ENCODE results near the gene PAFAH1B2. TPM values are rescaled to one million over a fixed set of nuclear protein-coding genes. Genes with fewer than 3 reads are reported as not detected.

PAFAH1B2 gene
- total and polyA plus RNA-seq, 10 donors = 14.3 to 80.4 (median 63.7) TPM

GRCh38 chr11:117187799-117188481 lies 43.9 kb downstream of the PAFAH1B2 start:
- Histone ChIP-seq H3K36me3 (peaks cover 2 to 98% (median 56%) of the 10 kb centered on the region in 6 donors), H3K27me3 (replicated peaks in 1 of 7) (no peaks in the 10 kb centered on the region), H3K27ac (peak overlapping the region in 6 of 8 donors; percentile 43 to 88 (median 80)), H3K9me3 (no peaks in the 10 kb centered on the region), H3K4me1 (peaks cover 0 to 76% (median 37%) of the 10 kb centered on the region in 6 donors), H3K4me3 (no peak overlapping the region)
- no peak for TF ChIP-seq CTCF (IDR thresholded peaks at IDR 0.05 in 8 of 11, conservative IDR thresholded peaks at IDR 0.05 in 3 of 11)
- TF ChIP-seq POLR2AphosphoS5 (IDR thresholded peaks at IDR 0.05) = peak in 1 of 3 donors; percentile 23
- WGBS, 5 donors = 93 to 97% (median 95%) methylated on average over 14 to 16 of the region's 16 CpGs
- intact Hi-C loops (cut with DNase I; ENCODE audit: low total_unique reads) = no loop called here
- DNase-seq = no peak

GRCh38 chr11:117188620-117189081 lies 44.6 kb downstream of the PAFAH1B2 start:
- intact Hi-C loops (cut with DNase I; ENCODE audit: low total_unique reads) = no loop called here
- Histone ChIP-seq H3K27me3 (replicated peaks in 1 of 7) (no peaks in the 10 kb centered on the region), H3K36me3 (peaks cover 2 to 98% (median 57%) of the 10 kb centered on the region in 6 donors), H3K27ac (peak overlapping the region in 7 of 8 donors; percentile 2 to 88 (median 78)), H3K4me1 (peaks cover 0 to 78% (median 37%) of the 10 kb centered on the region in 6 donors), H3K4me3 (peak overlapping the region in 1 of 8 donors; percentile 51), H3K9me3 (no peaks in the 10 kb centered on the region)
- DNase-seq = peak; percentile 80
- TF ChIP-seq POLR2A (IDR thresholded peaks at IDR 0.05) = no peak
- TF ChIP-seq POLR2AphosphoS5 (IDR thresholded peaks at IDR 0.05) = peak in 1 of 3 donors; percentile 4
- WGBS, 5 donors = 72 to 91% (median 81%) methylated on average over 16 to 20 of the region's 20 CpGs

GRCh38 chr11:117189191-117189940 lies 45.3 kb downstream of the PAFAH1B2 start:
- peak; percentile 92 for DNase-seq
- Histone ChIP-seq H3K4me1 (peaks cover 0 to 76% (median 37%) of the 10 kb centered on the region in 6 donors), H3K4me3 (peak overlapping the region in 1 of 8 donors; percentile 51), H3K9me3 (no peaks in the 10 kb centered on the region), H3K36me3 (peaks cover 2 to 98% (median 53%) of the 10 kb centered on the region in 6 donors), H3K27ac (peak overlapping the region; percentile 36 to 88 (median 78)), H3K27me3 (replicated peaks in 1 of 7) (no peaks in the 10 kb centered on the region)
- 57 to 77% (median 70%) methylated on average over 19 to 22 of the region's 22 CpGs for WGBS, 5 donors
- TF ChIP-seq POLR2AphosphoS5 (IDR thresholded peaks at IDR 0.05) (peak; percentile 67 to 77 (median 67)), CTCF (IDR thresholded peaks at IDR 0.05 in 8 of 11, conservative IDR thresholded peaks at IDR 0.05 in 3 of 11) (no peak), POLR2A (IDR thresholded peaks at IDR 0.05) (no peak)
- intact Hi-C loops (cut with DNase I; ENCODE audit: low total_unique reads) = no loop called here

DNA sequence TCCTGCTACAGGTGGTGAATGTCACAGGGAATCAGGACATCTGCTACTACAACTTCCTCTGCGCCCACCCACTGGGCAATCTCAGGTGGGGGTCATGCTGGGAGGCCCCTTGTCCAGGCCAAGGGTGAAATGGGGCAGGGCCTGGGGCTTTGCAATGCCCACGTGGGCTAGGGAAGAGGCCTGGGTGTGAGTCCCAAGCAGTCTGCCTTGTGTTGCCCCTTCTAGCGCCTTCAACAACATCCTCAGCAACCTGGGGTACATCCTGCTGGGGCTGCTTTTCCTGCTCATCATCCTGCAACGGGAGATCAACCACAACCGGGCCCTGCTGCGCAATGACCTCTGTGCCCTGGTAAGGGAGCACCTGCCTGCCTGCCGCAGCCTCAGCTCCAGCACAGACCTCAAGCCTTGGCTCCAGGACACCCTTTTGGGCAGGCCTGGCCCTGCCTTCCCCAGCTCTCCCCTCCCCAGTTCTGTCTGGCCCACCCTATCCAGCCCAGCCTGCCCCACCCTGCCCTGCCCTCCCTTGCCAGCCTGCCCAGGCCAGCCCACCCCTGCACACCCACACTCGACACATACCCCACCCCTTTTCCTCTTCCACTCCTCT lies 46.0 kb downstream of the PAFAH1B2 start:
- H3K27me3 ChIP-seq (replicated peaks in 1 of 7) = no peaks in the 10 kb centered on the region
- DNase-seq = peak; percentile 80
- H3K9me3 ChIP-seq = no peaks in the 10 kb centered on the region
- intact Hi-C loops (cut with DNase I; ENCODE audit: low total_unique reads) = no loop called here
- TF ChIP-seq POLR2A (IDR thresholded peaks at IDR 0.05) = no peak
- no peak for TF ChIP-seq CTCF (IDR thresholded peaks at IDR 0.05 in 8 of 11, conservative IDR thresholded peaks at IDR 0.05 in 3 of 11)
- peak in 2 of 3 donors; percentile 3 to 58 for TF ChIP-seq POLR2AphosphoS5 (IDR thresholded peaks at IDR 0.05)
- peak overlapping the region in 1 of 8 donors; percentile 51 for H3K4me3 ChIP-seq
- peaks cover 0 to 70% (median 37%) of the 10 kb centered on the region in 6 donors for H3K4me1 ChIP-seq
- H3K27ac ChIP-seq = peak overlapping the region in 7 of 8 donors; percentile 36 to 88 (median 78)
- 68 to 88% (median 73%) methylated on average over 7 to 8 of the region's 8 CpGs for whole genome bisulfite sequencing, 5 donors
- H3K36me3 ChIP-seq = peaks cover 2 to 98% (median 54%) of the 10 kb centered on the region in 6 donors
